GM21515 (cell line): ENCODE results near the gene TASOR2.

Source experiments
- ATAC-seq: cut with Tn5 transposase; IDR thresholded peaks from one replicate; pipeline ENCODE4 v1.9.1; 2021; ENCODE audit not compliant: unreplicated experiment

TASOR2 gene

GRCh38 chr10:5683065-5683464, 1.6 kb upstream of the TASOR2 start:
- ATAC-seq, result no peak

- ATAC-seq, result peak; percentile 43
Observed at GRCh38 chr10:5684971-5685763, 529 bp downstream of the TASOR2 start.

- ATAC-seq, result no peak
Observed at GRCh38 chr10:5685764-5686240, 1.2 kb downstream of the TASOR2 start.

- no peak for ATAC-seq
Observed at GRCh38 chr10:5688587-5688986, 3.9 kb downstream of the TASOR2 start.

GRCh38 chr10:5691786-5692185, 7.1 kb downstream of the TASOR2 start:
- no peak for ATAC-seq

GRCh38 chr10:5692461-5693358, 8.1 kb downstream of the TASOR2 start:
- ATAC-seq, result peak; percentile 67

GRCh38 chr10:5694573-5694972, 9.9 kb downstream of the TASOR2 start:
- ATAC-seq, result no peak

GRCh38 chr10:5697342-5697741, 12.7 kb downstream of the TASOR2 start:
- no peak for ATAC-seq

- ATAC-seq, result no peak
Observed at GRCh38 chr10:5698062-5698461, 13.4 kb downstream of the TASOR2 start.

- no peak for ATAC-seq
Observed at GRCh38 chr10:5708356-5708755, 23.7 kb downstream of the TASOR2 start.

- no peak for ATAC-seq
Observed at GRCh38 chr10:5709865-5710264, 25.2 kb downstream of the TASOR2 start.

- ATAC-seq, result no peak
Observed at GRCh38 chr10:5710859-5711258, 26.2 kb downstream of the TASOR2 start.

GRCh38 chr10:5711642-5712041, 27.0 kb downstream of the TASOR2 start:
- no peak for ATAC-seq

- no peak for ATAC-seq
Observed at GRCh38 chr10:5719546-5719945, 34.9 kb downstream of the TASOR2 start.

GRCh38 chr10:5720182-5720581, 35.5 kb downstream of the TASOR2 start:
- ATAC-seq, result no peak

GRCh38 chr10:5723692-5724091, 39.1 kb downstream of the TASOR2 start:
- ATAC-seq, result no peak

GRCh38 chr10:5730766-5731165, 46.1 kb downstream of the TASOR2 start:
- ATAC-seq, result no peak

- ATAC-seq, result no peak
Observed at GRCh38 chr10:5731559-5731958, 46.9 kb downstream of the TASOR2 start.

- no peak for ATAC-seq
Observed at GRCh38 chr10:5732141-5732540, 47.5 kb downstream of the TASOR2 start.
